GM19463 (cell line): ENCODE measurements around the gene TPH2.

Experiments used
- ATAC-seq: cut with Tn5 transposase; IDR thresholded peaks from one replicate; pipeline ENCODE4 v1.9.1; 2021; ENCODE audit warnings: mild to moderate bottlenecking, moderate library complexity; ENCODE audit not compliant: unreplicated experiment

Gene TPH2

DNA sequence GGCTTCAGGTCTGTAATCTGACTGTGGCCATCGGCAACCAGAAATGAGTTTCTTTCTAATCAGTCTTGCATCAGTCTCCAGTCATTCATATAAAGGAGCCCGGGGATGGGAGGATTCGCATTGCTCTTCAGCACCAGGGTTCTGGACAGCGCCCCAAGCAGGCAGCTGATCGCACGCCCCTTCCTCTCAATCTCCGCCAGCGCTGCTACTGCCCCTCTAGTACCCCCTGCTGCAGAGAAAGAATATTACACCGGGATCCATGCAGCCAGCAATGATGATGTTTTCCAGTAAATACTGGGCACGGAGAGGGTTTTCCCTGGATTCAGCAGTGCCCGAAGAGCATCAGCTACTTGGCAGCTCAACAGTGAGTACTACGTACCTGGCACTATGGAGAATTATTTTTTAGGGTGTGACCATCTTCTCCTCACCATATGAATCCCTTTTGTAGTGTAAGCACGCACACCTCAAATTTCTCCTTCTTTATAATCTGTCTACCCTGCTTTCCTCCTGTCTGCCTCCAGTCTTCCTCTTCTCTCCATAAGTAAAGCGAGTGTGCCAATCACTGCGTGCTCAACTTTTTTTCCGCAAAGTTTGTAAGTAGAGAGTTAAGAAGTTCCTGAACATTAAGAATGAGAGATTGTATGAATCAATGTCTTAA is at the start of gene TPH2:
TSS of gene TPH2 (plus strand) at position 118 of the 658 bp plus-strand sequence. CDS start at position 260, 142 bp downstream.
- peak; percentile 45 for ATAC-seq

- ATAC-seq = no peak
Observed at GRCh38 chr12:71890475-71890874, 48.2 kb upstream of the TPH2 start.

- ATAC-seq = no peak
Observed at GRCh38 chr12:71892059-71892458, 46.6 kb upstream of the TPH2 start.

DNA sequence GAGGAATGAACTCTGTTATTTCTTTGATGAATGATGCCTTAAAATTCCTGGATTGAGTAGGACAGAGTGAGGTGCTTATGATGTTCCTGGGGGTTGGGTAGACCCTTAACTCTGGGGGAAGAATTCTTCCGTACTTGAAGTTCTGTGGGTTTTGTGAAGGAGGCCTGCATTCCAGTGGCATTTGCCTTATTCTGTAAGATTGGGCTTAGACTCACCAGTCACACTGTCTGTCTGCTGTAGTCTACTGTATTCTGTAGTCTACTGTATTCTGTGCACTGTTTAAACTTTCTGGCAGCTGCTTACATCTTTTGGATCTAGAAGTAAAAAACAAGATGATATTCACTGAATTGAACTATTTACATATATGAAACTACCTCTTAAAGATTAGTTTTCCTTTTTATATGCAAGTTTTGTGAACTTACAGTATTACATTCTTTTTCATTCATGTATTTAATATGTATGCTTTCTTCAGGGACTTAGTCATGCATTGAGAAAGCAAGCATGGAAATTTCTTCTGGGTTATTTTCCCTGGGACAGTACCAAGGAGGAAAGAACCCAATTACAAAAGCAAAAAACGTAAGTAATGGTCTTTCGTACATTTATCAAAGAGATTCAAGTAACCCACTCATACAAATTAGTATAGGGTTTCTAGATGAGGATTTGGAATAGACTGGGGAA is 42.3 kb upstream of the TPH2 start:
- ATAC-seq = no peak

GRCh38 chr12:71900091-71900490 is 38.6 kb upstream of the TPH2 start:
- ATAC-seq = no peak

DNA sequence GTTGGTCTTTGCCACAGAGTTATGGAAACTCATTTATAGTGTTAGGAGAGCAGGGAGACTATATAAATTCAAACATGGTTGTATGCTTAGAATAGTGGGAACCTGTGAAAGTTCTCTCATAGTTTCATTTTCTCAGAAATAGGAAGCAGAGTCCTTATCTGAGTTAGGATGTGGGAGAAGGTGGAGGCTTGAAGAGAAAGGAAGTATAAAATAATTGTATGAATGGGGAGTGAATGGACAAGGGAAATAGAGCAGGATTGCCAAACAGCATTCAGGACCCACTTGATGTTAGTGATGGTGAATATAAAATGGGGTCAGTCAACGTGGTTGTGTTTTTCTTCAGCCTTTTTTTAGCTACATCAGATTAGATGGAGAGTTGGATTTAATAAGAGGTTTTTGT is 34.0 kb upstream of the TPH2 start:
- ATAC-seq = no peak

- peak; percentile 84 for ATAC-seq
Observed at GRCh38 chr12:71935594-71935993, 3.1 kb upstream of the TPH2 start.

DNA sequence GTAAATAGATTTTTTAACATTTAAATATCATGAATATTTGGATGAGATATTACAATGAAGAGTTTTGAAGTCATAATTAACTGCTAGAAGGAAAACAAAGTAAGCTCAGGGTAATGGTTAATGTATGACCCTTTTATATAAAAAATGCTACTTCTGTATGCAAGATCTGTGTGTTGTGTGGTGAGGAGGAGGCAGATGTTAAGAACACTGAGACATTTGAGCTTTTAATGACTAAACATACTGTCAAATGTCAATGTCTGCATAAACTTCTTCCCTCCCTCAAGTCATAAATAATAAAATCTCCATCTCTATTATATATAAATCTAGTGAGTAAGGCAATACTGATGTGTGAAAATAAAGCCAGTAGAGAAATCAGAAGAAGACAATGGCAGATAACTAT is 1.4 kb downstream of the TPH2 start:
- ATAC-seq = no peak

GRCh38 chr12:71941174-71941573 is 2.5 kb downstream of the TPH2 start:
- ATAC-seq = no peak

- no peak for ATAC-seq
Observed at GRCh38 chr12:71942259-71942658, 3.6 kb downstream of the TPH2 start.

- ATAC-seq = no peak
Observed at GRCh38 chr12:71942703-71943102, 4.1 kb downstream of the TPH2 start.

DNA sequence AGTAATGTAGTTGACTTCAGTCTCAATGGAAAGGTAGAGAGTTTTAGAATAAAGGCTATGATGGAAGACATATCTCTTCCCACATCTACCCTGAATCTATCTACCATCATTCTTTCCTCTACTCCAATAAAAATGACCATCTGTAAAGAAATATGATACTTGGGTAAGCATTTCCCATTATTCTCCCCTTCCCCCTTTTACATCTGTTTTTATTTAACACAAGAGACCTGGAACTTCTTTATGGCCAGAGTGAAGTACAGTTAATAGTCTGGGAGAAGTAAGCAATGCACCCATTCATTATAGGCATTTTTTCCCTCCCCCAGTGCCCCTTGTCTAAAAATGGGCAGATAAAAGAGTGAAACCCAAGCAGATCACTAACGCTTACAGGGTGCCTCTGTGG is 6.5 kb downstream of the TPH2 start:
- ATAC-seq = no peak

GRCh38 chr12:71945883-71946282 is 7.2 kb downstream of the TPH2 start:
- ATAC-seq = no peak

GRCh38 chr12:71947645-71948105 is 9.0 kb downstream of the TPH2 start:
- ATAC-seq = no peak

GRCh38 chr12:71948390-71948789 is 9.7 kb downstream of the TPH2 start:
- no peak for ATAC-seq

- ATAC-seq = no peak
Observed at GRCh38 chr12:71949646-71950045, 11.0 kb downstream of the TPH2 start.

GRCh38 chr12:71950404-71950803 is 11.8 kb downstream of the TPH2 start:
- no peak for ATAC-seq

- ATAC-seq = no peak
Observed at GRCh38 chr12:71950819-71951218, 12.2 kb downstream of the TPH2 start.

- no peak for ATAC-seq
Observed at GRCh38 chr12:71954083-71954778, 15.6 kb downstream of the TPH2 start.

GRCh38 chr12:71954861-71955260 is 16.2 kb downstream of the TPH2 start:
- no peak for ATAC-seq

DNA sequence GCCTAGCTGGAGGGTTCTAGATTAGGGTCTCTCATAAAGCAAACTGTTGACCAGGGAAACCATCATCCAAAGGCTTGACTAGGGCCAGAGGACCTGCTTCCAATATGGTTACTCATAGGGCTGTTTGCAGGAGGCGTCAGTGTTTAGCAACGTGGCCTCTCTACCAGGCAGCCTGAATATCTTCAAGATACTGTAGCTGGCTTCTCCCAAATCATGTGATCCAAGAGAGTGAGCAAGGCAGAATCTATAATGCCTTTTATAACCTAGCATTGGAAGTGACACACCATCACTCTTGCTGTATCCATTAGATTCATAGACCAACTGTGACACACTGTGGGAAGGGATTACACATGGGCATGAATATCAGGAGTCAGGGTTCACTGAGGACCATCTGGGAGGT is 17.3 kb downstream of the TPH2 start:
- no peak for ATAC-seq

DNA sequence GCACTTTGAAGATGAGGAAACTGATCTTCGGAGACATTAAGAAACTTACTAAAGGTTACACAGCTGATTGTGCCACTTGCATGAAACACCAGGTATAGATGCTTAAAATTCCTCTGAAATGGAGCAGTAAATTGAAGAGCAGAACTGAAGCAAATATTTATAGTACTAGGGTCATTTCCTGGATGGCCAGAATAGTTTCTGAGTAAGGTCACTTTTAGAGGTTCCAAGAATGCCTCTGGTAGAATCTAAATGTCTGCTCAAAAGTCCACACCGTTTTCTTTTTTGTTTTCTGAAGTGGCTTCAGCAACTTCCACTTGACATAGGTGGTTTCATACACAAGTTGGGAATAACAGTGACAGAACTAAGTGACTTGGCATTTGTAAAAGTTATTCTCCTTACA is 19.4 kb downstream of the TPH2 start:
- ATAC-seq = no peak
